Non-pigmented ciliary epithelial cell (primary cell): ENCODE results near the gene UTP4.

Source experiments
- DNase-seq: peaks from one replicate; pipeline ENCODE4 v3.0.0-alpha.2; 2010; ENCODE audit warnings: low read depth

UTP4 gene

DNA sequence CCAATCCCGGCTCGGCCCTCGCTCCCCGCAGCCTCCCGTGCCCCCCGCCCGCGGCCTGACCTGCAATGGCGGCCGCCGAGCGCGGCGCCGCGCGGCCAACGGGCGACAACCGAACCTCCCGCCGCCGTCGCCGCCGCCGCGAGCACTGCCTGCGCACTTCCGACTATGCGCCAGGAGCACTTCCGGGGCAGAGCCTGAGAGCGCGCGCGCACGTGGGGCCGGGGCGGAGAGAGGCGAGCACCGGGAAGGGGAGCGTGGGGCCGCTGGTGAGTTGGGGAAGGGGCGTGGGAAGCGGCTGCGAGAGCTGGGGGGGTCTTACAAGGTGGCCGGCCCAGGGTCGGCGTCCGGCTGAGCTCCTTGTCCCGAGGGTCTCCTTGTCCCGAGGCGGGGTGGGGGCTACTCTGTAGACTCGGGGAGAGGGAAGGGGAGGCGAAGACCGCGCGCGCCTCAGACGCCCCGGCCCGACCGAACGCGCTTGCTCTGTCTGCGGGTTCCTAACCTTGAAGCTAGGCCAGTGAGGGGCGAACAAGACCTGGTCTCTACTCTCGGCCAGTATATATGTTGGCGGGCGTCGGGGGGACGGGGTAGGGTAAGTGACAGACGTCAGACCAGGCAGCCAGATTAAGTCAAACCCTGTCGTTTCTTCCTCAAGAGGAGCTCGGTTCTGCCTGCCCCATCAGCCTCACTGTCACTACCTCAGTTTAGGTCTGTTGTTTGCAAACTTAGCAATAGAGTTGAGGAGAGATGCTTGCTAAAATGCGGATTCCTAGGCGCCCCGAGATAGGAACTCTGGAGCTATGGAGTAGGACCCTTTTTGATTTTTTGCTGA lies at the start of gene UTP4, which contains the start of gene CHTF8:
TSS of gene UTP4 (plus strand) at position 226 of the 829 bp plus-strand sequence. CDS start 811 bp downstream, outside the sequence.
TSS of gene CHTF8 (minus strand) at position 165 of the 829 bp plus-strand sequence. CDS start 11,130 bp downstream, outside the sequence.
- DNase-seq, result no peak

DNA sequence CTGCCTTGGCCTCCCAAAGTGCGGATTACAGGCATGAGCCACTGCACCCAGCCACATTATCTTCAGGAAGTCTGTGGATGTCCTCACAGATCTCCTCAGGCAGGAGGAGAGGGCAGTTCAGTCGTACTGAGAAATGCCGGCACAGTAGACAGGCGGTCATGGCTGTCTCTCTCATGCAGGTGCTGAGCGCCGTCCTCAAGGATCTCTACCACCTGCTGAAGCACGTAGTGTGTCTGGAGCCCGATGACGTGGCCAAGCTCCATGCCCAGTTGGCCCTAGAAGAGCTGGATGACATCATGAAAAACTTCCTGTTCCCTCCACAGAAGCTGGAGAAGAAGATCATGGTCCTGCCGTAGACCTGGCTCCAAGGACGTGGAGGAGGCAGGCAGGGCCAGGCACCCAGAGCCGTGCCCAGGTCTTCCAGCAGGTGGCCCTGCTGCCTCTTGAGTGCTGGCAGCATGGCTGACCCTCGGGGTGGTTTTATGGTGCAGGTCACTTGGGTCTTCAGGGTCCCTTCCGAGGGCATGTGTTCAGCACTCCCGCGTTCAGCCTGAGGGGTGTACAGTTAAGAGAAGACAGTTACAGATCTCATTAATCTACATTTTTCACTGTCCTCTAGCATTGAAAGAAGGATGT lies 49.0 kb upstream of the UTP4 start:
- no peak for DNase-seq

DNA sequence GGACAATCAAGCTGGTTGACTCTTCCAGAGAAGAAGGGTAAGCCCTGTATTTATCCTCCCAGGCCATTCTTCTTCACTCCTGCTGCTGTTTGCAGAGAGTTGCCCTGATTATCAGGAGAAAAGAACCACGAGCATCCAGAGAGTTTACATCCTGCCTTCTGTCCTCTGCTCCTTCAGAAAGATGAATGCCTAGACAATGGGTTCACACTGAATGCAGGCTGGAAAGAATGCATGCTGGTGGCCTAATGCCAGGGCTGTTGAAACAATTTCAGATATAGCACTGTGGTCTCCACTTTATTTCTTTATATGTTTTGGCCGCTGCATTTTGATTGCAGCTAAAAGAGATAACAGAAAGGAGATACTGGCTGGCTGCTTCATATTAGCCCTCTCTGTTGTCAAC lies 48.2 kb upstream of the UTP4 start:
- DNase-seq, result no peak

DNA sequence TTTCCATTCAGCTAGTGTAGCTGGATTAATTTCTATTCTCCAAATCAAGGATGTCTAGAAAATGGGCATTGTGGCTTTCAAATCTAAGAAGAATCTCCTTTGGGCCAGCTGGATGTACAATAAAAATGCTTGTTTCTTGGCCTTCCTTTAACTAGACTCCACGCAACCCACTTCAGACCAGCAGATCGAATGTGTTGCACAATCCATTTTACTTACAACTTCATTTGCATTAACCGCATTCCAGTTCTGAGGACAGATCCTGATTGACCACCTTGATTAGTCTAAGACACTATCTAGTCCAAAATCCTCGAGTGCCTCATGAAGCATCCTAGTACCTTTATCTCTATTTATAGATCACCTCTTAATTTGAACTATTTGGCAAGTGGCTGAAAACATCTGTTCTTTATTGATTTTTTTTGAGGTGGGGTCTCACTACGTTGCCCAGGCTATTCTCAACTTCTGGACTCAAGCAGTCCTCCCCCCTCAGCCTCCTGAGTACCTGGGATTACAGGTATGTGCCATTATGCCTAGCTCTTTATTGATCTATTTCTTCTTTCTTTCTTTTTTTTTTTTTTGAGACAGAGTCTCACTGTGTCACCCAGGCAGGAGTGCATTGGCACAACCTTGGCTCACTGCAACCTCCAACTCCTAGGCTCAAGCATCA lies 47.3 kb upstream of the UTP4 start:
- no peak for DNase-seq

DNA sequence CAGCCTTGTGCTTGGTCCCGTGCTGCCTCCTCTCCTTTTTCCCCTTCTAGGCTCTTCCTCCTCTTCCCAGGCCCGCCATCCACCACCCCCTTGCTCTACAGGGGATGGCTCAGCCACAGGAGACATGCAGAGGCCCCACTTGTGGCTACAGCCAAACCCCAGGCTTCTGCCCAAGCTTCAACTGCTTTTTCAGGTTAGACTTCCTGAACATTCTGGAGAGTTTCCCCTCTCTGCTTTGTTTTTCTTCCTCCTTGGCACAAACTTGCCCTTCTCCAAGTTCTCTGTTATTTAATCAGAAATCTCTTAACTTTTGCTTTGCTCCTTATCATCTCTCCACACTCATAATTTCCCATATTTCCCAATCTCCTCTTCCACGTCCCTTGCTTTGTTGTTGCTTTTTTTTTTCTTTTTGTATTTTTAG lies 45.3 kb upstream of the UTP4 start:
- no peak for DNase-seq

DNA sequence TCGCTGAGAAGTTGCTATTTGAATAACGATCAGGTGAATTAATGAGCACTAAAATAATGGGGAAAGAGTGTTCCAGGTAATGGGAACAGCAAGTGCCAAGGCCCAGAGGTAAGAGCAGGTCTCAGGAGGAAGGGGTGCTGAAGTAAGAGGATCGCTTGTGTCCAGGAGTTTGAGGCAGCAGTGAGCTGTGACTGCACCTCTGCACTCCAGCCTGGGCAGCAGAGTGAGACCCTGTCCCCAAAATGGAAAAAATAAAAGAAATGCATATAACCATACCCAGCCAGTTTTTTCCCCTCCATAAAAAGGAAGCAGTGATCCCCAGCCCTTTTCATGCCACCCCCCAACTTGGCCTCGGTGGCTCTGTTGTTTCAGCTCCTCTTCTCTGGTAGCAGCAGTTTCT lies 43.8 kb upstream of the UTP4 start:
- no peak for DNase-seq

DNA sequence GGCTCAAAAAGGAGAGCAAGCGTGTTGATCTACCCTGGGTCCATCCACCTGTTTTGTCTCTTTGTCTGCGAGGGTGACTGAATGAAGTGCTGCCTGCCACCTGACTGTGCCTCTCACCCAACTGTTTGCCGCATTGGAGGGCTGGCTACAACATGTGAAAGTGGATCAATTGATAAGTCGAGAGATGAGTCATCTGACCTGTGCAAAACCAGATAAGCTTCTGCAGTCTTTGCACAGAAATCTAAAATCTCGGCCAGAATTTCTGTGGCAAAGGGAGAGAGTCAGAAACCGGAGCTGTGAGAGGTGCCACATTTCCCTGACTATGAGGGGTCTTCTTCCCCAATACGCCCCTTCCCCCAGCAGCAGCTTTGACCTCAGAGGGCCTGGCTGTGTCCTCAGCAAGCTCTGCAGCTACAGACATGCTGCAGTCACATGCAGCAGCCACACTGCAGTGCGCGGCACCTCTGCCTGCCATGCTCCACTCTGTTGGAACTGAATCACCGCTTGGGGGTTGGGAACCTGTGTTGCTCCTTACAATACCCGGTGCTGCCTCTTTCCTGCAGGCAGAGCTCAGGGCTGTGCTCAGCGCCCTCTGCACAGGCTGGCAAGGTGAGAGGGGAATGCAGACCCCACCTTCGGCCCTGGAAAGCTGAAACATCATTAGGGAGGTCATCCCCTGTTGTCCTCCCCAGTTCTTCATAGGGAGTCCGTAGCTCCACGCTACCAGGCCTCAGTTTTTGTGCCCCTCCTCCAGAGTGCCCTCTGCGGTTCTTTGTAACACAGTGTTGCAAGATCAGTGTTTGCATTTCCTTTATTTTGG lies 43.1 kb upstream of the UTP4 start:
- DNase-seq, result no peak

DNA sequence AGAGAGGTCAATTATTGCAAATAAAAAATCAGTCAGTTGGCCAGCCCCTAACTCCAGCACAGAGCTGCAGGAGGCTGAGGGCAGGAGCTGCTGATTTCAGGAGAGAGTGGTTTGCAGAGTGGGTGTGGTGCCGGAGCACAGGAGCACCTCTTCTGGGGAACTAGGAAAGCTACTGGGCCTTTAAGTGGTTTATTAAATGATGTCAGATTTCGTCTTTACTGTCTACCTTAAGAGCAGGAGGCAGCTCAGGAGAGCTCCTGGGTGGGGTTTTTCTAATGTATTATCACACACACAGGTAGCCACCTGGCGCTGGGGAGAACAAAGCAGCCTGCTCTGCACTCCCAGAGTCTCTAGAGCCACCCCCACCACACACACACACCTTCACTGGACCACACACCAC lies 38.5 kb upstream of the UTP4 start:
- DNase-seq, result no peak

DNA sequence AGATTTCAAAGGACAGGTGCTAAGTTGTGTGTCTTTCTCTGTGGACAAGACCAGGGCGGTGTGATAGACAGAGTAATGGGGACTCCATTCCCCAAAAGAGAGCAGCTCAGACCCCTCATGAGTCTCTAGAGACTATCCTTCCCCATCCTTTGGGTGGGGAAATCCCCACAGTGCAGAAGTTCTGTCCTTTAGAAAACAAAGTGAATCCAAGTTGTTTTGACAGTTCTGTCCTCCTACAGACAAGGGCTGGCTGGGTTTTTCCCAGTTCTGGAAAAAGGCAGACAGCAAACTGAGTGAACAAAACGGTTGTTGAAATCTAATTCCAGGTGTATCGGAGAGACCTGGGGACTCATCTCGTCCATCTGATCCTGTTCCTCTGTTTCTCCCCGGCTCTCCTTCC lies 37.9 kb upstream of the UTP4 start:
- DNase-seq, result no peak

DNA sequence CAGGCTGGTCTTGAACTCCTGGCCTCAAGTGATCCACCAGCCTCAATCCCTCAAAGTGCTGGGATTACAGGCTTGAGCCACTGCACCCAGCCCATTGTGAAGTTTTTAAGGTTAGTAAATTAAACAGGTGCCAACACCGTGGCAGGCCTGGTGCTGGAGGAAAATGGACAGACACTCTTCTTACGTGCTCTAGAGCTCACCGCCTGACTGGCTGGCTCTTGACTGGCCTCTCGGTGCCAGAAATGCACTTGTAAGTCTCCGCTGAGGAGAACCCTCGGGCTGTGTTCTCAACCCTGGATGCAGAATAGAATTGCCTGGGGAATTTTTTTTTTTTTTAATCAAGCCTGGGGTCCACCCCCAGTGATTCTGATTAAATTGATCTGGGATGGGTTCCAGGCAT lies 37.3 kb upstream of the UTP4 start:
- DNase-seq, result no peak

DNA sequence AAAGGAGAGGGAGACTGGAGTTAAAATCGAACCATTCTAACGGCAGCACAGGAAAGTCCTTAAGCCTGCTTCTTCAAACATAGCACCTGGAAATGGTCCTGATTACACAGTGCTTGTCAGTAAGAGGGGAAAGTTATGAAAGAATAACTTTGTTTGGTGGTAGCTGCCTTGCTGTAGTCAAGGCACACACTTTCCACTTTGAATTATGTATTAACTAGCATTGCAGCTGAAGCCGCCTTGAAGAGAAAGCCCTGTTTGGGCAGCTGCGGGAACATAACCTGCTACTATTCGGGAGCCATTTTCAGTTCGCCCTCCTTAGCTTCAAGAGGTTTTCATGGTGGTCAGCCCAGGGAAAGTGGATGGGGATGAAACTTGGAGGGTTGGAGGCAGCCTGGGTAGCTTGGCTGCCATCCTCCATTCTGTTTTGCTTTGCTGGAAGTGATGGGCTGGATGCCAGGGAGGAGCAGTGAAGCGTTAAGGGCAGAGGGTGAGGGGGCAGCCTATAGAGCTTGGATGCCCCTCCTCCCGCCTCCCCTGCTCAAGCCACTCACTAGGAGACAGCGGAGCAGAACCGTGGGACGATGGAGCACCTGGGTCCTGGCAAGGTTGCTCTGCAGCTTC lies 32.3 kb upstream of the UTP4 start:
- no peak for DNase-seq

DNA sequence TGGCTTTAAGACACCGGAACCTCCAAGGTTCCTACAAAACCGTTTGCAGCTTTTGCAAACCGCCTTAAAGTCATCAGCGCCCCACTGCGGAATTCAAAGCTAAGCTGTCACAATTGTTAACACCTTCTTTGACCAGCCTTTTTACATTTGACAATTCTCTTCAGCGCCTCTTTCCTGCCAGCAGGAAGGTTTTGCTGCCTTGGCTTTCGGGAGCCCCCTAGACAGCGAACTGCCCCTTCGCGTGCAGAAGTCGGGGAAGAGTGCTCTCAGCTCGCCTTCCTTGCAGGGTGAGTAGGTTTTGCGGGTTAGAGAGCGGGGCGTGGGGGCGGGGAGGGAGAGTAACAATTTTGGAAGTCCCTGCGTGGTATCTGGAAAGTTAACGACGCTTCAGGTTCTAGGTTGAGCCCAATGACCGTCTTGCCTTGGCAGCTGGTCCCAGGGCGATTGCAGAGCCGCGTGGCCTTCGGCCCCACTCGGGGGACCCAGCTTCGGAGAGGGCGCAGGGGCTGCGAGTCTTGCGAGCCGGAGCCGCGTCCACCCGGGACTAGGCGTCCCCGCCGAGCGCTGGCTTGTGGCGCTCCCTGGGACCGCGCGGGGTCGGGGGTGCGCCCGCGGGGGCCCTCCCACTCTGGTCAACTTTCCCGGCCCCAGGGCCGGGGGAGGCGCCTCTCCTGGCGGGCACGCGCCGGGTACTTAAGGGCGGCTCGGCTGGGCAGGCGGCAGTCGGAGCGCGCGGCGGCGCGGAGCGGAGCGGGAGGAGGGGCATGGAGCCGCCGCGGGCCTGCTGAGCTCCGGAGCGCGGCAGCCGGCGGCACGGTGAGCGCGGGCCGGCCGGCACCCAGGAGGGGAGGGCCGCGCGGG lies 26.7 kb upstream of the UTP4 start, which contains the start of gene HAS3:
TSS of gene HAS3 (plus strand) at position 153 of the 861 bp plus-strand sequence. CDS start 3,743 bp downstream, outside the sequence.
- no peak for DNase-seq

DNA sequence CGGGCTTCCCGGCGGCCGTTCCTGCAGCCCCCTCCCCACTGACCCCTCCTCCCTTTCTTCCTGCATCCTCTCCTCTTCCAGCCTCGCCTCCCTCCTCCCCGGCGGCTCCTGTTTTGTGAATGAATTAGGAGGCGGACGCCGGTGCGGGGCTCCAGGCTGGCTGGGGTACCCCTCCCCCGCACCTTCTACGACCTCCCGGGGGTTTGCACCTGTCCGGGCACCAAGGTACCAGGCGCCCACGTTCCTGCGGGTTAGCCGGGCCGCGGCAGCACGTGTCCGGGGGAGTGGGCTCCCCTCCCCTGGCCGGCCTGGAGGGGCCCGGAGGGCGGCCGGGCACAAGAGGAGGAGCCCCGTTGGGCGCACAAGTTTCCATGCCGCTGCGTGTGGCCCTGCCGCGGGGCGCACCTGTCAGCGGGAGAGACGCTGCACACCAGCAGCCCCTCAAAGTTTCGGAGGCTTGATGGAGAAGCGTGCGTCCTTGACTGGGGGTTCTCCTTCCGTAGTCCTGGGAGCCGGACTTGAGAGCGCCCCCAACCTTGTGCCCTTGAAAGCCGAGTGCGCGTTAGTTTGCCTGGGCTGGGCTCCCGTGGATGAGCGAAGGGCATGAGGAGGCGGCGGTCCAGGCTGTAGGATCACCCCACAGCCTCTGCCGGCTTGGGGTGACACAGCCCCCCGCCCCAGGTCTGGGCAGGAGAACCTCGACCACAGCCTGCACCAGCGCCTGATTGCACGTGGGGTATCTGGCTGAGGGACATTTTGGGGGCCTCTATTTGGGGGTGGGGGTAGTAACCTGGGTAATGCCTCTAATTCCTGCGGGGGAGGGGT lies 25.7 kb upstream of the UTP4 start:
- no peak for DNase-seq

DNA sequence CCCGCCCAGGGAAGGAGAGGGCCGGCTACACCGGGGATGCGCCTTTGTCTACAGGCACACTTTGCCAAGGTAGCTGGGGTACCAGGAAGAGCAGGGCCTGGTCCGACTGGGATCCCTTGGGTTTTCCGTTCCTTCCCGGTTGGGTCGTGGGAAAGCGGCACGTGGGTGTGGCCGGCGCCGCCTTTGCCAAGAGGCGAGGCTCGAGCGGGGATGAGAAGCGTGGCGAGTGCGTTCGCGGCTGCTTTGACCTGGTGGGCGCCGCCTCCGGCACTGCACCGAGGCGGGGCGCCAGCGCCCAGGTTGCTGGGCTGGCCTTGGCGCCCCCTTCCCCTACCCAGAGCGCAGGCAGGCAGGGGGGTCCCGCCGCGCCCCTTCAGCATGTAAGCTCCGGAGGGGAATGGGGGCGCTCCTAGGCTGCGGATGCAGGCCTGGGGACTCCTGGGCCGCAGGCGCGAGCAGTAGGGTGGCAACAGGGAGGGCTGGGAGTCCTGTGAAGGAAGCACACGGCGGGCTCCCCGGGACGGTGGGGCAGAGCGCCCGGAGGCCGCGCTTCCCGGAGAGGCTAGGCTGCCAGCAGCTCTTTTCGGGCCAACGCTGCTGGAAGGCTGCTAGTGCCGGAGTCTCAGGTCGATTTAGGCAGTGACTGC lies 25.0 kb upstream of the UTP4 start:
- no peak for DNase-seq

DNA sequence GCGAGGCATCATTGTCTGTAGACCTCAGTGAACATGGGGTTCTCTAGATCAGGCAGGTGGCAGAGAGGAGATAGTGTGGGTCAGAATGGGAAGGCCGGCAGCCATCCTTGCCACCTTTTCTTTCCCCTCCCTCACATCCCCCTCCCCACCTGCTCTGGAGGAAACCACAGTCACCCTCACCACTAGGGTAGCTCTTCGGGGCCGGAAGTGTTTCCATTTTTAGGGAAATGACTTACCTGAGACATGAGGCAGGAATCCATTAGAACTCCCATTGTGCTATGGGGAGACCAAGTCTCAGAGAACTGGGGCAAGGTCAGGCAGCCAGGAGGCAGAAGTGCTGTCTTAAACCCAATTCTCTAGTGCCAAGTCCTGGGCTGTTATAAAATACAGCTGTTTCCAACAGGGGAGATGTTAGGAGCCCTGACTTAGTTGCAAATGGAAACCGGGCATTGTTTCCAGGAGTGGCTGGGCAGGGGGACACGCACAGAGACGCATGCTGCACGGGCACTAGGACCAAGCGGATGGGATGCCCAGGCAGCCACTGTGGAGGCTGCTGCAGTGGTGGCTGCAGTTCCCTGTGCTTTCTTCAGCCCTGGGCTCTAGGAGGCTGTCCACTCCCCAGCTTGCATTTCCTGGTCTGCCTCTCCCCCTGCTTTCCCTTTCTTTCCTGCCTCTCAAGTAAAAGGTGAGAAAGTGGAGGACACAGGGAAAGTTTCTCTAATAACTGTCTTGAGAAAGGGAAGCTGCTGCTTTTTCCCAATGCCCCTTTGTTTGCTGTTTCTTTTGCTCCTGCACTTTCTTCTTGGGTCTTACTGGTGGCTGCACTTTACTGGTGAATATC lies 24.2 kb upstream of the UTP4 start:
- no peak for DNase-seq

DNA sequence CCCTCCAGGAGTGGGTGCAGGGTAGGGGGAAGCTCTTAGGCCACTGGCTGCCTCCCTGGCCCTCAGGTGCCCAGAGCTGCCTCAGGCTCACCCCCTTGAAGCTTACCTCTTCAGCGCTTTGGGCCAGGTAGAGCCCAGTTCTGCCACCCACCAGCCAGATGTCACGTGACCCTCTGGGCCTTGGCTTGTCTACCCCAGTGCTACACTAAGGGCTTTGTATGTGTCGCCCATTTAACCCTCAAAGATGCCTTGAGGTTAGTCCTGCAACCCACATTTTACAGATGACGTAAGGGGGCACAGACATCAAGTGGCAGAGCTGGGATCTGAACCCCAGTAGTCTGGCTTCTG lies 23.6 kb upstream of the UTP4 start:
- no peak for DNase-seq

DNA sequence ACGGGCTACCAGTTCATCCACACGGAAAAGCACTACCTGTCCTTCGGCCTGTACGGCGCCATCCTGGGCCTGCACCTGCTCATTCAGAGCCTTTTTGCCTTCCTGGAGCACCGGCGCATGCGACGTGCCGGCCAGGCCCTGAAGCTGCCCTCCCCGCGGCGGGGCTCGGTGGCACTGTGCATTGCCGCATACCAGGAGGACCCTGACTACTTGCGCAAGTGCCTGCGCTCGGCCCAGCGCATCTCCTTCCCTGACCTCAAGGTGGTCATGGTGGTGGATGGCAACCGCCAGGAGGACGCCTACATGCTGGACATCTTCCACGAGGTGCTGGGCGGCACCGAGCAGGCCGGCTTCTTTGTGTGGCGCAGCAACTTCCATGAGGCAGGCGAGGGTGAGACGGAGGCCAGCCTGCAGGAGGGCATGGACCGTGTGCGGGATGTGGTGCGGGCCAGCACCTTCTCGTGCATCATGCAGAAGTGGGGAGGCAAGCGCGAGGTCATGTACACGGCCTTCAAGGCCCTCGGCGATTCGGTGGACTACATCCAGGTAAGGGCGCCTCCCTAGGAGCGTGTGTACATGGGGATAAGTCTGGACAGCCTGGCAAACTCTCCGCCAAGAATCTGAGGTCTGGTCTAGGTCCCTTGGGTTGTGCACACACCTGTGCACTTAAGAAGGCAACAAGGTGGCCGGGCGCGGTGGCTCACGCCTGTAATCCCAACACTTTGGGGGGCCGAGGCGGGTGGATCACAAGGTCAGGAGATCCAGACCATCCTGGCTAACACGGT lies 22.8 kb upstream of the UTP4 start:
- DNase-seq, result no peak
